Endothelial cell of umbilical vein (primary cell): Measurements from ENCODE around the gene PYROXD2.

Source experiments
- CTCF ChIP-seq, 2 donors: IDR thresholded peaks; 1 replicate in 1 of 2; 2 replicates in 1 of 2; pipeline ENCODE4 v1.5.1; 2011; ENCODE audit warnings: low read length in 2 of 2, mild to moderate bottlenecking in 2 of 2, moderate library complexity in 2 of 2, control low read depth in 1 of 2, inconsistent platforms in 1 of 2, low read depth in 1 of 2; ENCODE audit not compliant: insufficient read depth in 1 of 2; ENCODE audit errors: extremely low read depth in 1 of 2
- EZH2 ChIP-seq: IDR thresholded peaks from 2 replicates; pipeline ENCODE4 v1.6.1; 2012; ENCODE audit warnings: borderline replicate concordance, low read depth, mild to moderate bottlenecking, moderate library complexity, low read length, inconsistent platforms; ENCODE audit not compliant: severe bottlenecking
- FOS ChIP-seq: IDR thresholded peaks from 2 replicates; pipeline ENCODE4 v1.6.1; 2011; ENCODE audit warnings: mild to moderate bottlenecking, low read length, moderate library complexity, borderline replicate concordance; ENCODE audit not compliant: insufficient read depth
- MYC ChIP-seq: IDR thresholded peaks from one replicate; pipeline ENCODE4 v1.6.1; 2011; ENCODE audit warnings: mild to moderate bottlenecking, low read depth, low read length
- POLR2A ChIP-seq: IDR thresholded peaks from 2 replicates; pipeline ENCODE4 v1.6.1; 2012; ENCODE audit warnings: low read depth, mild to moderate bottlenecking, control low read depth, low read length
- POLR2AphosphoS5 ChIP-seq: IDR thresholded peaks from 2 replicates; pipeline ENCODE4 v1.6.1; 2012; ENCODE audit warnings: low read depth, mild to moderate bottlenecking, control low read depth, low read length, moderate library complexity; ENCODE audit not compliant: insufficient read depth
- TF ChIP-seq, protein P1 (sequence below): IDR thresholded peaks from 2 replicates; pipeline ENCODE4 v1.6.1; 2011; ENCODE audit not compliant: insufficient read depth, insufficient read length

DNA sequence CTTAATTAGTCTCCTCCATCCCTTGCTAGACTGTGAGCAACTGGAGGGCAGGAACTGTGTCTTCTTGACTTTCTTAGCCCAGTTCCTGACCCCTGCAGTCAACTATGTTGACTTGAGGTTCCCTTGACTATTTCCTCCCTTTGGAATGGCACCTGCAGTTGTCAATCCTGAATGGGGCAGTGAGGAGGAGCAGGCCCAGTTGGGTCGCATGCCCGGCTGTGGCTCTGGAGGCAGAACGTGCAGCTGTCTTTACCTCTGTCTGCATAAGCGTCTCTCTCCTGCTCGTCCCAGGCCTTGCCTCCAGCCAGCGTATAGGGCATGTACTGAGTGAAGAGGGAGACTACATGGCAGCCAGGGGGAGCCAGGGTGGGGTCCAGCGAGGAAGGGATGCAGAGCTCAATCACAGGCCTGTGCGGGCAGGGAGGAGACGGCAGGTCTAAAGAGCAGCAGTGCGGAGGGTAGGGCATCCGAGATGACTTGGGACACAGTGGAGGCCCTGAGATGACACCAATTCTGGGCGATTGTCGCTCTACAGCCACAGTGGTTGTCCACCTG, 26.8 kb downstream of the PYROXD2 start:
- TF ChIP-seq MYC (no peak), CTCF (IDR thresholded peaks at IDR 0.05; ENCODE audit: extremely low read depth in 1 of 2, insufficient read depth in 1 of 2, low read depth in 1 of 2, low read length in 2 of 2) (no peak), POLR2AphosphoS5 (no peak), FOS (no peak), POLR2A (no peak), EZH2 (no peak)
- TF ChIP-seq, protein P1, sequence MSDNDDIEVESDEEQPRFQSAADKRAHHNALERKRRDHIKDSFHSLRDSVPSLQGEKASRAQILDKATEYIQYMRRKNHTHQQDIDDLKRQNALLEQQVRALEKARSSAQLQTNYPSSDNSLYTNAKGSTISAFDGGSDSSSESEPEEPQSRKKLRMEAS: no peak
